Colonic mucosa (tissue), 4 donors: ENCODE results near the gene KIF22. TPM values are rescaled to one million over a fixed set of nuclear protein-coding genes. Genes with fewer than 3 reads are reported as not detected.

Experiments used
- DNase-seq: peaks from one replicate; pipeline ENCODE4 v3.0.0-alpha.2; 2020
- H3K27ac ChIP-seq: fragments of 200-600 bp; one replicate; pipeline ENCODE4 v1.8.0; 2021
- H3K27me3 ChIP-seq: fragments of 200-600 bp; one replicate; pipeline ENCODE4 v1.8.0; 2021
- H3K36me3 ChIP-seq: fragments of 200-600 bp; one replicate; pipeline ENCODE4 v1.8.0; 2021
- H3K4me1 ChIP-seq: fragments of 200-600 bp; one replicate; pipeline ENCODE4 v1.8.0; 2021; ENCODE audit warnings: mild to moderate bottlenecking
- H3K4me3 ChIP-seq: fragments of 200-600 bp; one replicate; pipeline ENCODE4 v1.8.0; 2021
- H3K9ac ChIP-seq, 2 donors: one replicate each; pipeline ENCODE4 v1.7.0; 2013; ENCODE audit warnings: control low read depth in 2 of 2, low read depth in 2 of 2, low read length in 2 of 2
- H3K9me3 ChIP-seq: fragments of 200-600 bp; one replicate; pipeline ENCODE4 v1.8.0; 2021
- CTCF ChIP-seq: fragments of 200-600 bp; IDR thresholded peaks from one replicate; pipeline ENCODE4 v1.8.0; 2022; ENCODE audit warnings: antibody characterized with exemption, mild to moderate bottlenecking
- intact Hi-C: fragments of 100-400 bp; cut with DNase I; formaldehyde crosslinking; loops from one replicate; pipeline ENCODE4 v1.14.1; 2022
- total RNA-seq, 2 donors: library from RNA; stranded (reverse); fragmentation: NEBNext Ultra II Directional in 1 of 2; extraction: Animal tissue kit (Norgen Biotek cat#: 25700) in 1 of 2; gene quantifications; one replicate each; pipeline ENCODE4 v1.2.1, GENCODE V29; 2021
- donor health status: healthy.
- donor health status: DM: no; HTN: no; CAD: no.
- donor health status: DM: no; HTN: no; CAD: no.

The KIF22 gene
- total RNA-seq, 2 donors from 2014 or later: 60.7 to 150 TPM

- no peak overlapping the region for H3K4me3 ChIP-seq
- no peaks in the 10 kb centered on the region for H3K9me3 ChIP-seq
- peaks cover 65% of the 10 kb centered on the region for H3K36me3 ChIP-seq
- no peak overlapping the region for H3K27ac ChIP-seq
- no peak overlapping the region for H3K9ac ChIP-seq
- no peaks in the 10 kb centered on the region for H3K27me3 ChIP-seq
- H3K4me1 ChIP-seq: no peaks in the 10 kb centered on the region
- TF ChIP-seq CTCF: no peak
- no peak for DNase-seq
- intact Hi-C loops: no loop called here
Observed at GRCh38 chr16:29844575-29845331, 54.2 kb downstream of the KIF22 start.

GRCh38 chr16:29845656-29846055 is 55.1 kb downstream of the KIF22 start:
- no peak overlapping the region for H3K9ac ChIP-seq
- DNase-seq: no peak
- H3K4me1 ChIP-seq: no peaks in the 10 kb centered on the region
- TF ChIP-seq CTCF: no peak
- H3K4me3 ChIP-seq: no peak overlapping the region
- intact Hi-C loops: no loop called here
- H3K36me3 ChIP-seq: peaks cover 56% of the 10 kb centered on the region
- H3K9me3 ChIP-seq: no peaks in the 10 kb centered on the region
- no peaks in the 10 kb centered on the region for H3K27me3 ChIP-seq
- H3K27ac ChIP-seq: no peak overlapping the region

GRCh38 chr16:29848420-29849297 is 58.1 kb downstream of the KIF22 start:
- TF ChIP-seq CTCF: peak; percentile 90
- intact Hi-C loops: no loop called here

GRCh38 chr16:29849505-29849904 is 59.0 kb downstream of the KIF22 start:
- peaks cover 32% of the 10 kb centered on the region for H3K36me3 ChIP-seq
- H3K4me1 ChIP-seq: no peaks in the 10 kb centered on the region
- DNase-seq: no peak
- H3K27ac ChIP-seq: no peak overlapping the region
- intact Hi-C loops: no loop called here
- H3K9ac ChIP-seq: no peak overlapping the region
- no peaks in the 10 kb centered on the region for H3K9me3 ChIP-seq
- no peaks in the 10 kb centered on the region for H3K27me3 ChIP-seq
- no peak overlapping the region for H3K4me3 ChIP-seq
- TF ChIP-seq CTCF: no peak

More at GRCh38 chr16:29848420-29849297, 58.1 kb downstream of the KIF22 start:
- Histone ChIP-seq H3K4me1 (no peaks in the 10 kb centered on the region), H3K9me3 (no peaks in the 10 kb centered on the region), H3K36me3 (peaks cover 39% of the 10 kb centered on the region), H3K27ac (no peak overlapping the region), H3K9ac (peak overlapping the region in 1 of 2 donors; percentile 34), H3K27me3 (no peaks in the 10 kb centered on the region), H3K4me3 (no peak overlapping the region)
- DNase-seq: peak; percentile 84

GRCh38 chr16:29850998-29851397 is 60.4 kb downstream of the KIF22 start:
- DNase-seq: no peak
- Histone ChIP-seq H3K27me3 (no peaks in the 10 kb centered on the region), H3K36me3 (peaks cover 17% of the 10 kb centered on the region), H3K9ac (no peak overlapping the region), H3K27ac (no peak overlapping the region), H3K4me1 (no peaks in the 10 kb centered on the region), H3K4me3 (no peak overlapping the region), H3K9me3 (no peaks in the 10 kb centered on the region)
- intact Hi-C loops: loop anchor here (2.0 to 10.0 kb wide), 3 partner anchors 14 to 156 kb away; partner anchors contain the start of gene PRRT2
- no peak for TF ChIP-seq CTCF
